SKM-1 (cell line): ENCODE measurements around the gene ELP1.

ENCODE experiments used
- DNase-seq: peaks from one replicate; lab custom pipeline; 2025; ENCODE audit not compliant: unreplicated experiment; lab: John Stamatoyannopoulos, UW

Gene ELP1

GRCh38 chr9:108883085-108883484, 50.8 kb downstream of the ELP1 start:
- DNase-seq: no peak

- DNase-seq: no peak
Measured at GRCh38 chr9:108882052-108882888, 51.7 kb downstream of the ELP1 start.

GRCh38 chr9:108880738-108881316, 53.1 kb downstream of the ELP1 start:
- no peak for DNase-seq

- no peak for DNase-seq
Measured at GRCh38 chr9:108877524-108877923, 56.4 kb downstream of the ELP1 start.

- DNase-seq: no peak
Measured at GRCh38 chr9:108876425-108876824, 57.5 kb downstream of the ELP1 start.

- no peak for DNase-seq
Measured at GRCh38 chr9:108874058-108874788, 59.7 kb downstream of the ELP1 start.

- no peak for DNase-seq
Measured at GRCh38 chr9:108869092-108869725, 64.7 kb downstream of the ELP1 start.

GRCh38 chr9:108867829-108868228, 66.1 kb downstream of the ELP1 start:
- no peak for DNase-seq

- no peak for DNase-seq
Measured at GRCh38 chr9:108867116-108867515, 66.8 kb downstream of the ELP1 start.

- DNase-seq: no peak
Measured at GRCh38 chr9:108866001-108866420, 67.9 kb downstream of the ELP1 start.

- DNase-seq: no peak
Measured at GRCh38 chr9:108865037-108865436, 68.9 kb downstream of the ELP1 start.

GRCh38 chr9:108864446-108864845, 69.5 kb downstream of the ELP1 start:
- DNase-seq: no peak

- DNase-seq: no peak
Measured at GRCh38 chr9:108863891-108864290, 70.0 kb downstream of the ELP1 start.

GRCh38 chr9:108861997-108862396, 71.9 kb downstream of the ELP1 start, which contains the start of gene ACTL7A:
TSS of gene ACTL7A (plus strand) at chr9:108862266. CDS start at chr9:108862323, 57 bp downstream.
- no peak for DNase-seq

GRCh38 chr9:108861464-108861863, 72.5 kb downstream of the ELP1 start:
- no peak for DNase-seq

- DNase-seq: no peak
Measured at GRCh38 chr9:108860764-108861163, 73.2 kb downstream of the ELP1 start.

- DNase-seq: no peak
Measured at GRCh38 chr9:108860354-108860753, 73.6 kb downstream of the ELP1 start.

GRCh38 chr9:108859459-108860114, 74.3 kb downstream of the ELP1 start:
- DNase-seq: no peak

GRCh38 chr9:108857572-108857971, 76.4 kb downstream of the ELP1 start:
- DNase-seq: no peak

- DNase-seq: no peak
Measured at GRCh38 chr9:108855888-108856287, 78.0 kb downstream of the ELP1 start, which contains the start of gene ACTL7B. TSS of gene ACTL7B (minus strand) at chr9:108855986. CDS start at chr9:108855930, 56 bp downstream.

- no peak for DNase-seq
Measured at GRCh38 chr9:108855529-108855886, 78.4 kb downstream of the ELP1 start.
